Activated CD8-positive, alpha-beta memory T cell treated with anti-CD3 and anti-CD28 coated beads, Interleukin-2, amount 10 ng/mL, durations not matched to agents 7 days and 5 days (primary cell): ENCODE data around the gene COL13A1. TPM values are rescaled to one million over a fixed set of nuclear protein-coding genes. Genes with fewer than 3 reads are reported as not detected.

Experiments
- ATAC-seq: fragments of 150-1000 bp; cut with Tn5 transposase; one replicate; pipeline ENCODE4 v1.10.0; 2021; ENCODE audit warnings: moderate library complexity
- CTCF ChIA-PET: fragments of 350-600 bp; sonication (Branson Sonifier 250); formaldehyde crosslinking; loops from one replicate; lab custom pipeline; 2021; ENCODE audit warnings: antibody characterized with exemption; lab: Charles Lee
- DNase-seq: peaks from one replicate; pipeline ENCODE4 v3.0.0-alpha.2; 2020
- H3K27ac Mint-ChIP-seq: one replicate; pipeline ENCODE4 v1.8.0; 2021; ENCODE audit warnings: mild to moderate bottlenecking, mixed read lengths
- H3K27me3 Mint-ChIP-seq: one replicate; pipeline ENCODE4 v1.8.0; 2021; ENCODE audit warnings: mixed read lengths
- H3K36me3 Mint-ChIP-seq: one replicate; pipeline ENCODE4 v1.8.0; 2021; ENCODE audit warnings: mild to moderate bottlenecking, mixed read lengths
- H3K4me1 Mint-ChIP-seq: one replicate; pipeline ENCODE4 v1.8.0; 2021; ENCODE audit warnings: mixed read lengths
- H3K4me3 Mint-ChIP-seq: one replicate; pipeline ENCODE4 v1.8.0; 2021; ENCODE audit warnings: mild to moderate bottlenecking, moderate library complexity, mixed read lengths
- H3K9me3 Mint-ChIP-seq: one replicate; pipeline ENCODE4 v1.8.0; 2022; ENCODE audit warnings: low read depth, mixed read lengths
- total RNA-seq, 2 experiments: library from RNA; stranded (reverse); gene quantifications; one replicate each; pipeline ENCODE4 v1.2.3, GENCODE V29; 2021

COL13A1 gene
- total RNA-seq, 2 experiments from 2014 or later = not detected

DNA sequence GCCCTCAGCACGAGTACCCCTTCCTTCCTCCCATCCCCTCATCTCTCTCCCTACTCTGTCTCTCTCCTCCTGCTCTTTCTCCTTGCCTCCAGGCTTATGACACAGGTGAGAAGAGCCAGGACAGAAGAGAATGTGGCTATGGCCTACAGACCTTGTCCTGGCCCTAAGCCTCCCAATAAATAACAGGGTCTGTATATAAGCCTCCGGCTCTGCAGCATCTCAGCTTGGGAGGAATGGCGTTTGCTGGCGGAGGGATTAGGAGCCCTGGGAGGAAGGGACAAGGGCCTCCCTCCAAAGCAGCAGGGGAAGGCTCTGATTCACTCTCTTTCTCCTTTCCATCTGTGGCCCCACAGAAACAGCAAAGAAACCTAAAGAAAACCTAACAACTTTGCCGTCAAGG is 45.8 kb downstream of the COL13A1 start:
- Mint-ChIP-seq H3K4me3 (no peak overlapping the region), H3K9me3 (no peaks in the 10 kb centered on the region), H3K27me3 (peaks cover 23% of the 10 kb centered on the region), H3K27ac (no peak overlapping the region), H3K36me3 (no peaks in the 10 kb centered on the region), H3K4me1 (no peaks in the 10 kb centered on the region)
- no peak for DNase-seq
- ATAC-seq = no peak
- CTCF ChIA-PET = interaction anchor here (1.3 kb wide), 1 partner anchor 67 kb away, joined by 3 read pairs; no protein-coding TSS in a partner anchor

DNA sequence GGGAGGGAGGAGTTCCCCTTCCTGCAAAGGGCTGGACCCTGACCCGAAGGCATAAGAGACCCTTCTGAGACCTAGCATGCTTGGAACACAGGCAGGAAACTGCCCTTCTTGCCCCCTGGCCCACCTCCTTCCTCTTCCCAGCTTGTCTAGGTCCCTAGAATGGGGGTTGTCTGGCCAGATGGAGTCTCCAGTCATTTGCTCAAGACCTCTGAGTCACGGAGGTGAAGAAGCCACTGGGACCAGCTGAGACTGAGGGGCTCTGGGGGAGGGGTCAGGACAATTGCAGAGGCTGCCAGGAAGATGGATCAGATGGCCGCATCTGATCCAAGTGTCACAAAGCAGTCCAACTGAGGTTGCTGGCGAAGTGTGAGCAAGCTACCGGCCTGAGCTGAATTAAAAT is 46.2 kb downstream of the COL13A1 start:
- Mint-ChIP-seq H3K36me3 (no peaks in the 10 kb centered on the region), H3K9me3 (no peaks in the 10 kb centered on the region), H3K27me3 (peaks cover 23% of the 10 kb centered on the region), H3K4me1 (no peaks in the 10 kb centered on the region), H3K27ac (no peak overlapping the region), H3K4me3 (no peak overlapping the region)
- CTCF ChIA-PET = interaction anchor here (1.3 kb wide), 1 partner anchor 67 kb away, joined by 3 read pairs; no protein-coding TSS in a partner anchor
- DNase-seq (no peak), ATAC-seq (no peak)

DNA sequence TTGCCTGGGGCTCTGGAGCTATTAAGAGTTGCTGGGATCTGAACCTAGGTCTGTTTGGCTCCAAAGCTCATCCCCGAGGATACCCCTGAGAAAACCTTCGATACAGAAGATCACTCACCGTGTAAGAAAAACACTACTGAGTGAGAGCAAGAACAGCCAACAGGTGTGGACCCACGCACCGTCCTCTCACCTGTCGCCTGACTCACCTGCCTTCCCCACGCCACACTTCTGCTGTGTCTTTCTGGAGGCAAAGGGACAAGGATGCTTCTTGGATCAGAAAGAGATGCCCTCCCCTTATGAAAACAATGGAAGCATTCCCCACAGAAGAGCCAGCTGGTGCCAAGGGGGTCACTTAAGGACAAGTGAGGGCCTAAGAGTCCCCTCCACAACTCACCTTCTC is 46.7 kb downstream of the COL13A1 start:
- no peak overlapping the region for H3K4me3 Mint-ChIP-seq
- no peaks in the 10 kb centered on the region for H3K9me3 Mint-ChIP-seq
- no peaks in the 10 kb centered on the region for H3K36me3 Mint-ChIP-seq
- H3K4me1 Mint-ChIP-seq = no peaks in the 10 kb centered on the region
- no peak for ATAC-seq
- no peak for DNase-seq
- H3K27ac Mint-ChIP-seq = no peak overlapping the region
- peaks cover 23% of the 10 kb centered on the region for H3K27me3 Mint-ChIP-seq
- CTCF ChIA-PET = interaction anchor here (1.3 kb wide), 1 partner anchor 66 kb away, joined by 3 read pairs; no protein-coding TSS in a partner anchor

DNA sequence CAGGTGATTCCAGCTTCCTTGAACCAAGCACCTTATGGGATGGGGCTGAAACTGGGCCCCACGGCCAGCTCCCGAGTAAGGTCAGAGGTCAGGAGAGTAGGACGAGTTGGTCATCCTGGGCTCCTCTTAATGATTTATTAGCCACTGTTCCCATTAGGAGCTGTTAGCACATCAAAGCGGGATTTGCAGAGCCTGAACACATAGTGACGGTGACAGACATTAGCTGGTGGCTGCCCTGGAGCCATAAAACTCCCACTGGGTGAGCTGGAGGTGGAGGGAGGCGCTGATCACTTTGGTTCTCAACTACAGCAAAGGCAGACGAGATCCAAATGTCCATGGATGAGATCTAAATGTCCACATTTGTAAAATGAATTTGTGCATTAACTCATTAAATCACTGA is 48.1 kb downstream of the COL13A1 start:
- Mint-ChIP-seq H3K4me1 (no peaks in the 10 kb centered on the region), H3K9me3 (no peaks in the 10 kb centered on the region), H3K4me3 (no peak overlapping the region), H3K27ac (no peak overlapping the region), H3K27me3 (peaks cover 26% of the 10 kb centered on the region), H3K36me3 (no peaks in the 10 kb centered on the region)
- DNase-seq (no peak), ATAC-seq (no peak)
- CTCF ChIA-PET = no interaction called here

DNA sequence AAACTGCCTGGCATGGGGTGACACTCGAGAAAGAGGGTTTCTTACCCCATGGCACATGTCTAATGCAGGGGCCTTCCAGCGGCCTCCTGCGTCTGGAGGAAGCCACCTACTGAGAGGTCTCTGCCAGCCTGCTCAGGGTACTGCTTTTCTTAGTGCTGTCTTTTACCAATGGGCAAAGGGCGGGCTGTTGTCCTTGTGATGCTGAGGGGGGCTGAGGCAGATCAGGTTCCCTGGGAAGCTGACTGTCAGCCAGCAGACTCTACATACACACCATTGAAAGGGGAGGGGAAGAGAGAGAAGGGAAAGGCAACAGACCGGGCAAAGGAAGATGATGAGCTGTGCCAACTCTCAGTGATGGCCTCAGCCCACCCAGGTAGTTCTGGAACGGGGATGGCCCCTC is 48.7 kb downstream of the COL13A1 start:
- no peak for ATAC-seq
- no peaks in the 10 kb centered on the region for H3K9me3 Mint-ChIP-seq
- CTCF ChIA-PET = no interaction called here
- peaks cover 24% of the 10 kb centered on the region for H3K27me3 Mint-ChIP-seq
- DNase-seq = no peak
- no peaks in the 10 kb centered on the region for H3K4me1 Mint-ChIP-seq
- no peak overlapping the region for H3K27ac Mint-ChIP-seq
- H3K4me3 Mint-ChIP-seq = no peak overlapping the region
- no peaks in the 10 kb centered on the region for H3K36me3 Mint-ChIP-seq

GRCh38 chr10:69851306-69851705 is 49.6 kb downstream of the COL13A1 start:
- Mint-ChIP-seq H3K36me3 (no peaks in the 10 kb centered on the region), H3K9me3 (no peaks in the 10 kb centered on the region)

DNA sequence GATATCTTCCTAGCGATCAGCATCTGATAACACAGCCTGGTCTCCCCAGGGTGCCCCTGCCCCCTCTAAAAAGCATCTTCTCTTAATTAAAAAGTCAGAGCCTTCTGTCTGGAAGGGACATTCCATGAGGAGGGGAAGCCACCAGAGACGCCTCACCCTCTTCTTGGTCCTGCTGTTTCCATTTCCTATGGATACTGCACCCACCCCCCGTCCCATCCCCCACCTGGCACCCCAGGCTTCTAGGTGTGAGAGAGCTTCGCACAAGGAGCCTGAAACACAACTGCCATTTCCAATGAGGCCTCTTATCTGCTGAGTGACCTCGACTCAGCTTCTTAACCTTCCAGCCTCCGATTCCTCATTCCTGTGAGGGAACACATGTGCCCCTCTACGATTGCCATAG is 51.4 kb downstream of the COL13A1 start:
- Mint-ChIP-seq H3K36me3 (no peaks in the 10 kb centered on the region), H3K4me1 (no peaks in the 10 kb centered on the region), H3K9me3 (no peaks in the 10 kb centered on the region), H3K4me3 (no peak overlapping the region), H3K27me3 (peaks cover 8% of the 10 kb centered on the region), H3K27ac (no peak overlapping the region)
- CTCF ChIA-PET = no interaction called here
- ATAC-seq (no peak), DNase-seq (no peak)

More at GRCh38 chr10:69851306-69851705, 49.6 kb downstream of the COL13A1 start:
- Mint-ChIP-seq H3K27me3 (peaks cover 20% of the 10 kb centered on the region), H3K4me1 (no peaks in the 10 kb centered on the region), H3K27ac (no peak overlapping the region), H3K4me3 (no peak overlapping the region)
- DNase-seq = no peak
- ATAC-seq = no peak
- CTCF ChIA-PET = no interaction called here

- Mint-ChIP-seq H3K4me3 (no peak overlapping the region), H3K4me1 (no peaks in the 10 kb centered on the region), H3K9me3 (no peaks in the 10 kb centered on the region), H3K36me3 (no peaks in the 10 kb centered on the region), H3K27ac (no peak overlapping the region), H3K27me3 (peaks cover 8% of the 10 kb centered on the region)
- no peak for ATAC-seq
- CTCF ChIA-PET = interaction anchor here (1.0 kb wide), 1 partner anchor 60 kb away, joined by 3 read pairs; no protein-coding TSS in a partner anchor
- no peak for DNase-seq
Measured at GRCh38 chr10:69854511-69855345, 53.0 kb downstream of the COL13A1 start.

DNA sequence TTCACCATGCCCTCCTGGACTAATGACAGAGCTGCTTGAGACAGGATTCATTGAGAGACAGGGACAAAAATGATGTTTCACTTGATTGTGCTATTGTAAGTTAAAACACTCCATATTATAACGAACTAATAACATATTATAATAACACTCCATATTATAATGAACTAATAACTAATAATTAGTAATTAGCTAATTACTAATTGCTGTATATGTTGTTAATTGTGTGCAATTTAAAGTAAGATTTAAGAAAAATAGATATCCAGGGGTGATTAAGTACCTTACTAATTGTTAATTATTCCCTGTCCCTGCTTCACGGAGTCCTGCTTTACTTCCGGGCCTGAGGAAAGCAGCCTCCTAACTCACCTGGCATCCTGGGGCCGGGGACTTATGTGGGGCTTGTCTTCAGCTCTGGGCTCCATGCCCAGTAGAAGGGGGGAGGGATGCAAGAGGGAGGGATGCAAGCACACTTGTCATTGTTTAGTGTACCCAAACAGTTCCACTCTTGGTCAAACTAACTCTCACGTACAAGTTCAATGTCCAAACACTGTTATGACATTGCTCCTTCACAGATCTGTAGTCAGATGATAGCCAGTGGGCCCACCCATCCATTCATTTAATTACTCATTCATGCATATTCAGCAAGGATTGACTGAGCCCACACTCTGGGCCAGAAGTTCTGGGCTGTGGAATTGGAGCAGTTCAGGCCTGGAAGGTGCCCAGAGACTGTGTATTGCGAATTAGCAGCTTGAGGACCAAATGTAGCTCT is 53.8 kb downstream of the COL13A1 start:
- H3K27ac Mint-ChIP-seq = no peak overlapping the region
- peaks cover 8% of the 10 kb centered on the region for H3K27me3 Mint-ChIP-seq
- H3K4me1 Mint-ChIP-seq = no peaks in the 10 kb centered on the region
- no peak for ATAC-seq
- CTCF ChIA-PET = no interaction called here
- no peak for DNase-seq
- no peak overlapping the region for H3K4me3 Mint-ChIP-seq
- no peaks in the 10 kb centered on the region for H3K9me3 Mint-ChIP-seq
- H3K36me3 Mint-ChIP-seq = no peaks in the 10 kb centered on the region

GRCh38 chr10:69856601-69857166 is 55.0 kb downstream of the COL13A1 start:
- peaks cover 8% of the 10 kb centered on the region for H3K27me3 Mint-ChIP-seq
- H3K36me3 Mint-ChIP-seq = no peaks in the 10 kb centered on the region
- DNase-seq (no peak), ATAC-seq (no peak)
- CTCF ChIA-PET = no interaction called here
- peaks cover 3% of the 10 kb centered on the region for H3K4me1 Mint-ChIP-seq
- no peaks in the 10 kb centered on the region for H3K9me3 Mint-ChIP-seq
- no peak overlapping the region for H3K4me3 Mint-ChIP-seq
- H3K27ac Mint-ChIP-seq = no peak overlapping the region

DNA sequence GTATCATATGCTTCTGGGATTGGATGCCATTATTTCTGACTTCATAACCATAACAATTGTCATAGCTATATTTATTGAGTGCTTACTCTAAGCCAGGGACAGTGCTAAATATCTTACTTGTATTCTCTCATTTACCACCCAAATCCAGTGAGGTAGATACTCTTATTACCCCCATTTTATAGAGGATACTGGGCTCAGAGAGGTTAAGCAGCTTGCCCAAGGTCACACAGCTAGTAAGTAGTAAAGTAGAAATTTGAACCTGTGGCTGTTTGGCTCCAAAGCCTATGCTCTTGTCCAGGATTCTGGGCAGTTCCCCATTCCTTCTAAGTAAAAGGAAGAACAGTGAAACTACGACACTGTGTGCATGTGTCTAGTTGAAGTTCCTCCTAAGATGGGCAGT is 56.5 kb downstream of the COL13A1 start:
- H3K9me3 Mint-ChIP-seq = no peaks in the 10 kb centered on the region
- H3K27ac Mint-ChIP-seq = no peak overlapping the region
- no peaks in the 10 kb centered on the region for H3K36me3 Mint-ChIP-seq
- H3K4me1 Mint-ChIP-seq = peaks cover 5% of the 10 kb centered on the region
- no peak for ATAC-seq
- no peak overlapping the region for H3K4me3 Mint-ChIP-seq
- CTCF ChIA-PET = interaction anchor here (1.1 kb wide), 1 partner anchor 57 kb away, joined by 3 read pairs; no protein-coding TSS in a partner anchor
- peaks cover 6% of the 10 kb centered on the region for H3K27me3 Mint-ChIP-seq
- no peak for DNase-seq

- Mint-ChIP-seq H3K4me1 (peaks cover 5% of the 10 kb centered on the region), H3K36me3 (no peaks in the 10 kb centered on the region), H3K9me3 (no peaks in the 10 kb centered on the region), H3K27me3 (peaks cover 4% of the 10 kb centered on the region), H3K4me3 (no peak overlapping the region), H3K27ac (no peak overlapping the region)
- no peak for ATAC-seq
- CTCF ChIA-PET = interaction anchor here (3.7 kb wide), 1 partner anchor 54 kb away, joined by 14 read pairs; no protein-coding TSS in a partner anchor
- DNase-seq = no peak
Measured at GRCh38 chr10:69860271-69860670, 58.6 kb downstream of the COL13A1 start.
